Peyer's patch (tissue), 4 donors: ENCODE measurements around the gene IL17RB. TPM values are rescaled to one million over a fixed set of nuclear protein-coding genes. Genes with fewer than 3 reads are reported as not detected.

Experiments
- DNase-seq, 3 donors: peaks; one replicate each; pipeline ENCODE4 v3.0.0-alpha.2; 2017 to 2019
- H3K27ac ChIP-seq, 4 donors: fragments of 200-600 bp; sonication (generic); one replicate each; pipeline ENCODE4 v1.5.1; 2016 to 2019
- H3K27me3 ChIP-seq, 2 donors: fragments of 200-600 bp; sonication (generic); one replicate each; pipeline ENCODE4 v1.5.1; 2019
- H3K36me3 ChIP-seq, 3 donors: fragments of 200-600 bp; sonication (generic); one replicate each; pipeline ENCODE4 v1.5.1; 2016 to 2019
- H3K4me1 ChIP-seq, 4 donors: fragments of 200-600 bp; sonication (generic); one replicate each; pipeline ENCODE4 v1.5.1; 2016 to 2019
- H3K4me3 ChIP-seq, 4 donors: fragments of 200-600 bp; sonication (generic); 1 replicate in 3 of 4; 2 replicates in 1 of 4; pipeline ENCODE4 v1.5.1; 2016 to 2019; ENCODE audit warnings: mild to moderate bottlenecking in 1 of 4
- H3K9me3 ChIP-seq, 4 donors: fragments of 200-600 bp; sonication (generic); one replicate each; pipeline ENCODE4 v1.5.1; 2016 to 2019; ENCODE audit warnings: mild to moderate bottlenecking in 1 of 4
- POLR2A ChIP-seq, 2 donors: fragments of 450-650 bp; IDR thresholded peaks; one replicate each; pipeline ENCODE4 v1.5.1; 2017; ENCODE audit warnings: antibody characterized with exemption in 2 of 2, mild to moderate bottlenecking in 2 of 2, moderate library complexity in 2 of 2
- total RNA-seq, 4 donors: library from RNA; depleted of rRNA; stranded (reverse); fragments of >200 nt; gene quantifications; one replicate each; pipeline ENCODE4 v1.1.0, GENCODE V29; 2016
- TF ChIP-seq, protein P1 (sequence below), 6 experiments: fragments of 450-650 bp in 4 of 6; fragments of 200-600 bp in 2 of 6; sonication (generic) in 1 of 6; IDR thresholded peaks; one replicate each; pipeline ENCODE4 v1.5.1; 2017 to 2019; ENCODE audit warnings: antibody characterized with exemption in 6 of 6, mild to moderate bottlenecking in 3 of 6, moderate library complexity in 1 of 6

IL17RB gene
- total RNA-seq, 4 donors from 2014 or later: 18.2 to 38.5 (median 32.4) TPM

GRCh38 chr3:53809764-53810400, 36.5 kb upstream of the IL17RB start:
- no peak for DNase-seq
- Histone ChIP-seq H3K27me3 (no peaks in the 10 kb centered on the region), H3K4me1 (no peaks in the 10 kb centered on the region), H3K36me3 (no peaks in the 10 kb centered on the region), H3K27ac (no peak overlapping the region), H3K9me3 (no peaks in the 10 kb centered on the region), H3K4me3 (no peak overlapping the region)
- TF ChIP-seq, protein P1, sequence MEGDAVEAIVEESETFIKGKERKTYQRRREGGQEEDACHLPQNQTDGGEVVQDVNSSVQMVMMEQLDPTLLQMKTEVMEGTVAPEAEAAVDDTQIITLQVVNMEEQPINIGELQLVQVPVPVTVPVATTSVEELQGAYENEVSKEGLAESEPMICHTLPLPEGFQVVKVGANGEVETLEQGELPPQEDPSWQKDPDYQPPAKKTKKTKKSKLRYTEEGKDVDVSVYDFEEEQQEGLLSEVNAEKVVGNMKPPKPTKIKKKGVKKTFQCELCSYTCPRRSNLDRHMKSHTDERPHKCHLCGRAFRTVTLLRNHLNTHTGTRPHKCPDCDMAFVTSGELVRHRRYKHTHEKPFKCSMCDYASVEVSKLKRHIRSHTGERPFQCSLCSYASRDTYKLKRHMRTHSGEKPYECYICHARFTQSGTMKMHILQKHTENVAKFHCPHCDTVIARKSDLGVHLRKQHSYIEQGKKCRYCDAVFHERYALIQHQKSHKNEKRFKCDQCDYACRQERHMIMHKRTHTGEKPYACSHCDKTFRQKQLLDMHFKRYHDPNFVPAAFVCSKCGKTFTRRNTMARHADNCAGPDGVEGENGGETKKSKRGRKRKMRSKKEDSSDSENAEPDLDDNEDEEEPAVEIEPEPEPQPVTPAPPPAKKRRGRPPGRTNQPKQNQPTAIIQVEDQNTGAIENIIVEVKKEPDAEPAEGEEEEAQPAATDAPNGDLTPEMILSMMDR (IDR thresholded peaks at IDR 0.05): no peak
- TF ChIP-seq POLR2A (IDR thresholded peaks at IDR 0.05): no peak

- no peak for DNase-seq
- no peaks in the 10 kb centered on the region for H3K36me3 ChIP-seq
- no peaks in the 10 kb centered on the region for H3K27me3 ChIP-seq
- no peaks in the 10 kb centered on the region for H3K4me1 ChIP-seq
- H3K4me3 ChIP-seq: no peak overlapping the region
- H3K27ac ChIP-seq: no peak overlapping the region
- H3K9me3 ChIP-seq: no peaks in the 10 kb centered on the region
- no peak for TF ChIP-seq POLR2A (IDR thresholded peaks at IDR 0.05)
- TF ChIP-seq, protein P1 (IDR thresholded peaks at IDR 0.05): no peak
Observed at GRCh38 chr3:53811143-53811927, 35.0 kb upstream of the IL17RB start.

DNA sequence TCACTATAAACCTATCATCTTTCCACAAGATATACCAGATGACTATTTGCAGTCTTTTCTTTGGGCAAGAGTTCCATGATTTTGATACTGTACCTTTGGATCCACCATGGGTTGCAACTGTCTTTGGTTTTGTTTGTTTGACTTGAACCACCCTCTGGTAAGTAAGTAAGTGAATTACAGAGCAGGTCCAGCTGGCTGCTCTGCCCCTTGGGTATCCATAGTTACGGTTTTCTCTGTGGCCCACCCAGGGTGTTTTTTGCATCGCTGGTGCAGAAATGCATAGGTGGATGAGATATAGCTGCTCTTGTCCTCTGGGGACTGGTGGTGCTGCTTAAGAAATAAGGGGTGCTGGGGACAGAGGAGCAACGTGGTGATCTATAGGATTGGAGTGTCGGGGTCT, 33.9 kb upstream of the IL17RB start:
- peaks cover 0 to 5% (median 0%) of the 10 kb centered on the region in 3 donors for H3K36me3 ChIP-seq

GRCh38 chr3:53813229-53813628, 33.1 kb upstream of the IL17RB start:
- DNase-seq: no peak
- H3K9me3 ChIP-seq: no peaks in the 10 kb centered on the region
- H3K27ac ChIP-seq: no peak overlapping the region
- no peak overlapping the region for H3K4me3 ChIP-seq
- TF ChIP-seq POLR2A (IDR thresholded peaks at IDR 0.05): no peak
- TF ChIP-seq, protein P1 (IDR thresholded peaks at IDR 0.05): no peak
- peaks cover 0 to 12% (median 0%) of the 10 kb centered on the region in 3 donors for H3K36me3 ChIP-seq
- no peaks in the 10 kb centered on the region for H3K4me1 ChIP-seq
- H3K27me3 ChIP-seq: no peaks in the 10 kb centered on the region

More for the DNA sequence above, 33.9 kb upstream of the IL17RB start:
- DNase-seq: no peak
- Histone ChIP-seq H3K9me3 (no peaks in the 10 kb centered on the region), H3K27me3 (no peaks in the 10 kb centered on the region), H3K4me3 (no peak overlapping the region), H3K4me1 (no peaks in the 10 kb centered on the region), H3K27ac (no peak overlapping the region)
- TF ChIP-seq, protein P1 (IDR thresholded peaks at IDR 0.05): peak in 1 of 6 experiments; percentile 11
- no peak for TF ChIP-seq POLR2A (IDR thresholded peaks at IDR 0.05)

- Histone ChIP-seq H3K4me3 (no peak overlapping the region), H3K4me1 (no peaks in the 10 kb centered on the region), H3K27ac (no peak overlapping the region), H3K27me3 (no peaks in the 10 kb centered on the region), H3K9me3 (no peaks in the 10 kb centered on the region), H3K36me3 (peaks cover 0 to 17% (median 0%) of the 10 kb centered on the region in 3 donors)
- no peak for TF ChIP-seq POLR2A (IDR thresholded peaks at IDR 0.05)
- TF ChIP-seq, protein P1 (IDR thresholded peaks at IDR 0.05): no peak
- DNase-seq: peak in 1 of 3 donors; percentile 40
Observed at GRCh38 chr3:53813876-53814275, 32.5 kb upstream of the IL17RB start.
